ENCODE measurements around the gene ZNF785.

DNA sequence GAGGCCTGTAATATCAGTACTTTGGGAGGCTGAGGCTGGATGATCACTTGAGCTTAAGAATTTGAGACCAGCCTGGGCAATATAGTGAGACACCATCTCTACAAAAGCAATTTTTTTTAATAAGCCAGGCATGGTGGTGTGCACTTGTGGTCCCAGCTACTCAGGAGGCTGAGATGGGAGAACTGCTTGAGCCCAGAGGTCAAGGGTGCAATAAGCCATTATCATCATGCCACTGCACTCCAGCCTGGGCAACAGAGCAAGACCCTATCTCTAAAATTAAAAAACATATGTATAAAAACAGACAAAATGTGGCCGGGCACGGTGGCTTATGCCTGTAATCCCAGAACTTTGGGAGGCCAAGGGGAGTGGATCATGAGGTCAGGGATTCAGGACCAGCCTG, 3.2 kb upstream of the ZNF785 start:
- TF ChIP-seq POLR2AphosphoS5 (IDR thresholded peaks at IDR 0.05) (no peak), EP300 (IDR thresholded peaks at IDR 0.05) (no peak)

Data from gastroesophageal sphincter (tissue), 2 donors.